ENCODE measurements around the gene FAM13A.
"Not testable (repeated sequence)": the region's sequence is repeated elsewhere in the genome, so short reads cannot be mapped to it uniquely, and the experiment has no call there.

The FAM13A gene

DNA sequence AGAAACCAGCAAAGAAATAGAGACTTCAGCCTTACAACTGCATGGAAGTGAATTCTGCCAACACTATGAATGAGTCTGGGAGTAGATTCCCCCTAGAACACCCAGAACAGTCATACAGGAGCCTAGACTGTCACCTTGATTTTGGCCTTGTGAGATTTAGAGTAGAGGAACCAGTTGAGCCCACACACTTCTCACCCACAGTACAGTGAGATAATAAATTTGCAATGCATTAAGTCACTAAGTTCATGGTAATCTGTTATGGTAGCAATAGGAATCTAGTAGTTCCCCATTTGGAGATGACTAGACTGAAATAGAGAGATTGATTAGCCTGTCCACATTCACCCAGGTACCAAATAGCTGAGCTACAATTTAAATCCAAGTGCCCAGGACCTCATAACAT, 59.0 kb downstream of the FAM13A start:
- no peak for DNase-seq

DNA sequence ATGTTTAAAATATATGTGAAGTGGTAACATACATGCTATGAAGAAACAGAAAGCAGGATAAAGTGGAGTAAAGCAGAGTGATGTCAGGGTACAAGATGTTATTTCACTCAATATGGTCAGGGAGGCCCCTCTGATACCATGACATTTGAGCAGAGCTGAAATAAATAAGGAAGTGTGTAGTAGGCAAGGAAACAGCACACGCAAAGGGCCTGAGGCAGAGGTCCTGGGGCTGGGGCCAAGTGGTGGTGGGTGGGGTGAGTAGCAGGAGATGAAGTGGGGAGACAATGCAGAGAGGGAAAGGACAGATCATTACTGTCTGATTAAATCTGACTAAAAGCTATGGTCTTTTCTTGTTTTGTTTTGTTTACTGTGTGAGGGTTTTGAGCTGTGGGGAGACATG, 61.1 kb downstream of the FAM13A start:
- no peak for DNase-seq

DNA sequence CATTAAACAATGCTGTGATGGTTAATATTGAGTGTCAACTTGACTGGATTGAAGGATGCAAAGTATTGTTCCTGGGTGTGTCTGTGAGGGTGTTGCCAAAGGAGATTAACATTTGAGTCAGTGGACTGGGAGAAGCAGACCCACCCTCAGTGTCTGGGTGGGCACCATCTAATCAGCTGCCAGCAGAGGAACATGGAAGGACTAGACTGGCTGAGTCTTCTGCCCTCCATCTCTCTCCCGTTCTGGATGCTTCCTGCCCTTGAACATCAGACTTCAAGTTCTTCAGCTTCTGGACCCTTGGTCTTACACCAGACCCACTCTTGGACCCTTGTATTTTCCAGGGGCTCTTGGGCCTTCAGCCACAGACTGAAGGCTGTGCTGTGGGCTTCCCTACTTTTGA, 61.7 kb downstream of the FAM13A start:
- DNase-seq, result not testable (repeated sequence)

DNA sequence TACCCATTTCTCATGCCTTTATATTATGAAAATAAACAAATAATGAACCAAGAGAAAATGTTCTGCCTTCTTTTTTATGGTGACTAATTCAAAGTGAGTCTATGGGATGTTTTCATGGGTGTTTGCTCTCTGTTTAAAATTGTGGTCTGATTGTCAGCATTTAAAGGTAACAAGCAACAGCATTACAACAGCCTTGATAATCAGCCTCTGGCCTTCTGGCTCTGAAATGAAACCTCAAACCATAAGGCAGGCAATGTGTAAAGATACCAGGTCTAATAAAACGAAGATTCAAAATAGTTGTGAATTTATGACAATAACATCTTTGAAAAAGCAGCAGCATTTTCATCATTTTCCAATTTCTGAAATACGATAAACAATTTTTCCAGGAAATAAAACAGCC, 63.7 kb downstream of the FAM13A start:
- no peak for DNase-seq

- DNase-seq, result no peak
Measured at GRCh38 chr4:88991746-88992145, 65.2 kb downstream of the FAM13A start.

DNA sequence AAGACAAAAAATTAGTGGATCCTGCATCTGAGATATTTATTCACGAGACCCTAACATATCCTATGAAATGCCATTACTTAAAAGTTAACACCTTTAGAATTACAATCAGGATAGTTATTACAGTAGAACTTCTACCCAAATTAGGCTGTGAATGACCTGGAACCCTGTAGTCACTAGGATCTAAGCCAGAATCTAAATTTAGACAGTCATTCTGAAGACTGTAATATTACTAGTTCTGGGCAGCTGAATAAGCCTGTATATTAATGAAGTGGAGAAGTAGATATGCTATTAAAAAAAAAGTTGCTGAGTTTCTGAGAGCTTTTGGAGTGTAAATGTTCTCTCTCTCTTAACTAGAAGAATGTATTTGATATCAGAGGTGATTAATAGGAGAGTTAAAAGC, 67.0 kb downstream of the FAM13A start:
- DNase-seq, result no peak

GRCh38 chr4:88985088-88985773, 71.8 kb downstream of the FAM13A start:
- DNase-seq, result no peak

DNA sequence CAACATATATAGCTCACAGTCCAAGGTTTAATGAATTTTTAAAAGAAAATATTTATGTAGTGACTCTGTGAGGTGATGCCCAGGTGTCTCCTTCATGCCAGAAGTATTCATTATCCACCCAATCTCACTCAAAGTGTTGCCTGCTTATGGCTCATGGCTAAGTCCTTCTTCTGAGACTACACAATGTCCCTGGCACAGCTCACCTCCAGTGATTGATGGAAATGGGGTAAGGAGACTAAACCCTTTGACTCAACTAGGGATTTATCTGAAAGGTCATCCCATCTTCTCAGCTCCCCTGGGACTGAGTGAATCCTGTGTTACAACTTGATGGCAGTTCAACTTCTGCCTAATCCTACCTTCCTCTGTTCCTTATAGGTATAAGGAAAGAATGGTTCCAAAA, 74.2 kb downstream of the FAM13A start:
- DNase-seq, result no peak

GRCh38 chr4:88981993-88982392, 75.0 kb downstream of the FAM13A start:
- no peak for DNase-seq

GRCh38 chr4:88981556-88981955, 75.4 kb downstream of the FAM13A start:
- DNase-seq, result no peak

- no peak for DNase-seq
Measured at GRCh38 chr4:88979276-88979675, 77.7 kb downstream of the FAM13A start.

- DNase-seq, result no peak
Measured at GRCh38 chr4:88976775-88977035, 80.3 kb downstream of the FAM13A start.

GRCh38 chr4:88975958-88976774, 80.8 kb downstream of the FAM13A start:
- DNase-seq, result no peak

DNA sequence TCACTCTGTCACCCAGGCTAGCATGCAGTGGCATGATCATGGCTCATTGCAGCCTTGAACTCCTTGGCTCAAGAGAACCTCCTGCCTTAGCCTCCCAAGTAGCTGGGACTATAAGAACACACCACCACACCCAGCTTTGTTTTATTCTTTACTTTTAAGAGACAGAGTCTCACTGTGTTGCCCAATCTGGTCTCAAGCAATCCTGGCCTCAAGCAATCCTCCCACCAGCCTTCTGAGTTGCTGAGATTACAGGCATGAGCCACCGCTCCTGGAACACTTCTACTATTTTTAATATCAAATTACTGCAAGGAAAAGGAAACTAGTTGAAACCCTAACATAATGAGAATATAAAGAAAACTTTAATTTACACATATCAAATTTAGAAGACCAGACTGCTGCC, 85.4 kb downstream of the FAM13A start:
- no peak for DNase-seq

- no peak for DNase-seq
Measured at GRCh38 chr4:88969746-88970145, 87.2 kb downstream of the FAM13A start.

DNA sequence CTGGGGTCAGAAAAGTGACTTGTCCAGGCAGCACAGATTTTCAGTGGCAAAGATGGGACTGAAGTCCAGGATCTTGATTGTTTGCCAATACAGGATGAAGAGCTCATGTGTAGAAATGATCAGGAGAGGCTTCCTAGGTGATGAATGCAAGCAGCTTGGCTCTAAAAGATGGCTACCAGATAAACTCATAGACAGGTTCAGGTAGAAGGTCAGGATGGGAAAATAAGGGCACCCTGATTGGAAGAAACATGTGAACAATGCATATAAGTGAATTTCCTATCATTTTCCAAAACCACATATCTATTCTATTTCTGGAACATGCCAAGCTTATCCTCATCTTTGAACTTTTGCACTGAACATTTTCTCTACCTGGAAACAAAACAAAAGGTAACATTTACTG, 87.7 kb downstream of the FAM13A start:
- no peak for DNase-seq

DNA sequence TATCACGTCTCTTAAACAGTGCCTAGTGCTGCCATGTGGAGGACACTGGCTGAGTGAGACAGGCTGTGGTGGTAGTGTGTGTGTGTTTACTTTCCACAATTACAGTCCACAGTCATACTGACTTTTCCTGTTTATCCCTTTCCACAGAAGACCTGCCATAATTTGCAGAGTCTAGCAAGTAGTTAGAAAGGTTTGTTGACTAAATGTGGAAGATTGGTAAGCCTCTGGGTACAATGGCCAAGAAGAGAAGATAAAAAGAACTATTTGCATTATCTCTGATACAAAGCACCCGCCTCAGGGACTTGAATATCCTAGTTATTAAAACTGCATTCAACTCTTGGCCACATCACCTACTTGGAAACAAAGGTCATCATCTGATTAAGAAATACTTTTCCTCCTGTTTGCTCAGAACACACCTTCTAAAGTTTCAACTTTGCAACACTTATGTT, 89.1 kb downstream of the FAM13A start:
- DNase-seq, result no peak

- no peak for DNase-seq
Measured at GRCh38 chr4:88965053-88965452, 91.9 kb downstream of the FAM13A start.

GRCh38 chr4:88964450-88964849, 92.5 kb downstream of the FAM13A start:
- DNase-seq, result no peak

- no peak for DNase-seq
Measured at GRCh38 chr4:88963817-88964216, 93.2 kb downstream of the FAM13A start.

GRCh38 chr4:88962396-88962795, 94.6 kb downstream of the FAM13A start:
- no peak for DNase-seq

- DNase-seq, result no peak
Measured at GRCh38 chr4:88960576-88960975, 96.4 kb downstream of the FAM13A start.

- no peak for DNase-seq
Measured at GRCh38 chr4:88958080-88958479, 98.9 kb downstream of the FAM13A start.

- no peak for DNase-seq
Measured at GRCh38 chr4:88957570-88957969, 99.4 kb downstream of the FAM13A start.

Measured in activated naive CD4-positive, alpha-beta T cell (primary cell).